GM21367 (cell line): ENCODE measurements around the gene TMEM213.

Experiments
- ATAC-seq: cut with Tn5 transposase; IDR thresholded peaks from one replicate; pipeline ENCODE4 v1.9.1; 2021; ENCODE audit not compliant: unreplicated experiment

Gene TMEM213

GRCh38 chr7:138838166-138838565 is 40.4 kb downstream of the TMEM213 start:
- no peak for ATAC-seq

- ATAC-seq = no peak
Observed at GRCh38 chr7:138842111-138842510, 44.3 kb downstream of the TMEM213 start.

GRCh38 chr7:138843632-138844580 is 46.1 kb downstream of the TMEM213 start:
- no peak for ATAC-seq

- no peak for ATAC-seq
Observed at GRCh38 chr7:138845711-138846110, 47.9 kb downstream of the TMEM213 start.

- no peak for ATAC-seq
Observed at GRCh38 chr7:138848056-138848980, 50.5 kb downstream of the TMEM213 start.

- ATAC-seq = no peak
Observed at GRCh38 chr7:138849701-138850100, 51.9 kb downstream of the TMEM213 start.

GRCh38 chr7:138852469-138852868 is 54.7 kb downstream of the TMEM213 start:
- ATAC-seq = no peak

GRCh38 chr7:138853448-138853847 is 55.7 kb downstream of the TMEM213 start:
- ATAC-seq = no peak

GRCh38 chr7:138854115-138854645 is 56.4 kb downstream of the TMEM213 start:
- ATAC-seq = no peak

- no peak for ATAC-seq
Observed at GRCh38 chr7:138857728-138858127, 59.9 kb downstream of the TMEM213 start.

GRCh38 chr7:138861051-138861450 is 63.3 kb downstream of the TMEM213 start:
- ATAC-seq = no peak

GRCh38 chr7:138863931-138864330 is 66.1 kb downstream of the TMEM213 start:
- ATAC-seq = no peak

- no peak for ATAC-seq
Observed at GRCh38 chr7:138864667-138865066, 66.9 kb downstream of the TMEM213 start.

GRCh38 chr7:138865843-138866242 is 68.0 kb downstream of the TMEM213 start:
- peak; percentile 47 for ATAC-seq

GRCh38 chr7:138866353-138866752 is 68.6 kb downstream of the TMEM213 start:
- no peak for ATAC-seq

GRCh38 chr7:138867744-138868143 is 70.0 kb downstream of the TMEM213 start:
- ATAC-seq = no peak

GRCh38 chr7:138868711-138869110 is 70.9 kb downstream of the TMEM213 start:
- no peak for ATAC-seq

GRCh38 chr7:138869353-138869752 is 71.6 kb downstream of the TMEM213 start:
- ATAC-seq = no peak

- no peak for ATAC-seq
Observed at GRCh38 chr7:138871065-138871813, 73.4 kb downstream of the TMEM213 start.

GRCh38 chr7:138871814-138872090 is 74.0 kb downstream of the TMEM213 start:
- ATAC-seq = no peak

- no peak for ATAC-seq
Observed at GRCh38 chr7:138872576-138872975, 74.8 kb downstream of the TMEM213 start.
